Neural progenitor cell (in vitro differentiated cells): Measurements from ENCODE around the gene DNMT3A.

Source experiments
- EZH2 ChIP-seq: fragments of 200-600 bp; sonication (generic); IDR thresholded peaks from 2 replicates; pipeline ENCODE4 v1.6.1; 2017; ENCODE audit warnings: antibody characterized with exemption, mild to moderate bottlenecking, moderate library complexity
- EZH2phosphoT487 ChIP-seq: fragments of 200-600 bp; sonication (generic); IDR thresholded peaks from 2 replicates; pipeline ENCODE4 v1.6.1; 2017; ENCODE audit warnings: antibody characterized with exemption
- TF ChIP-seq, protein P1 (sequence below): fragments of 200-600 bp; sonication (generic); IDR thresholded peaks from 2 replicates; pipeline ENCODE4 v1.5.1; 2017; ENCODE audit warnings: antibody characterized with exemption, mild to moderate bottlenecking

- TF ChIP-seq, protein P1, sequence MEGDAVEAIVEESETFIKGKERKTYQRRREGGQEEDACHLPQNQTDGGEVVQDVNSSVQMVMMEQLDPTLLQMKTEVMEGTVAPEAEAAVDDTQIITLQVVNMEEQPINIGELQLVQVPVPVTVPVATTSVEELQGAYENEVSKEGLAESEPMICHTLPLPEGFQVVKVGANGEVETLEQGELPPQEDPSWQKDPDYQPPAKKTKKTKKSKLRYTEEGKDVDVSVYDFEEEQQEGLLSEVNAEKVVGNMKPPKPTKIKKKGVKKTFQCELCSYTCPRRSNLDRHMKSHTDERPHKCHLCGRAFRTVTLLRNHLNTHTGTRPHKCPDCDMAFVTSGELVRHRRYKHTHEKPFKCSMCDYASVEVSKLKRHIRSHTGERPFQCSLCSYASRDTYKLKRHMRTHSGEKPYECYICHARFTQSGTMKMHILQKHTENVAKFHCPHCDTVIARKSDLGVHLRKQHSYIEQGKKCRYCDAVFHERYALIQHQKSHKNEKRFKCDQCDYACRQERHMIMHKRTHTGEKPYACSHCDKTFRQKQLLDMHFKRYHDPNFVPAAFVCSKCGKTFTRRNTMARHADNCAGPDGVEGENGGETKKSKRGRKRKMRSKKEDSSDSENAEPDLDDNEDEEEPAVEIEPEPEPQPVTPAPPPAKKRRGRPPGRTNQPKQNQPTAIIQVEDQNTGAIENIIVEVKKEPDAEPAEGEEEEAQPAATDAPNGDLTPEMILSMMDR, result no peak
- no peak for TF ChIP-seq EZH2phosphoT487
- TF ChIP-seq EZH2, result no peak
Measured at GRCh38 chr2:25367296-25367695, 25.6 kb upstream of the DNMT3A start.
